HCT116 (cell line): Measurements from ENCODE around the gene TMEM212. TPM values are rescaled to one million over a fixed set of nuclear protein-coding genes. Genes with fewer than 3 reads are reported as not detected.
A peak's percentile ranks its signal among the peaks of the same experiment; 100 is the strongest.

Experiments
- ATAC-seq: fragments of 200-7000 bp; cut with Tn5 transposase; 2 replicates; pipeline ENCODE4 v1.9.1; 2020; ENCODE audit warnings: mild to moderate bottlenecking, moderate library complexity
- BruUV-seq: library from RNA; stranded (reverse); fragments of 400-500 nt; replicated peaks from 2 replicates; lab custom pipeline; 2021; lab: Mats Ljungman, UMichigan
- CTCF ChIA-PET: fragments of 300-600 bp; sonication (Branson Sonifier 250); formaldehyde crosslinking; loops from one replicate; lab custom pipeline; 2021; ENCODE audit warnings: antibody characterized with exemption; lab: Charles Lee
- POLR2A ChIA-PET: fragments of 300-600, 350-600 bp; sonication (Branson Sonifier 250); formaldehyde crosslinking; loops from one replicate; lab custom pipeline; 2021; ENCODE audit warnings: antibody characterized with exemption; lab: Charles Lee
- RAD21 ChIA-PET, 2 experiments: fragments of 300-600 bp; sonication (Branson Sonifier 250); formaldehyde crosslinking; loops; one replicate each; lab custom pipeline; 2023; ENCODE audit warnings: low total read pairs in 2 of 2; ENCODE audit not compliant: uncharacterized antibody in 2 of 2, unreplicated experiment in 2 of 2, low non-redundant PET in 1 of 2; lab: Charles Lee
- DNase-seq: peaks from one replicate; pipeline ENCODE4 v3.0.0-alpha.2; 2010; ENCODE audit warnings: low read depth, low spot score
- H2AFZ ChIP-seq: fragments of 200-600 bp; shearing (Covaris generic), sonication (generic); 2 replicates; pipeline ENCODE4 v1.6.1; 2017; ENCODE audit warnings: low read depth, mixed run types, mixed read lengths, antibody characterized with exemption, low read length; ENCODE audit not compliant: poor library complexity, severe bottlenecking
- H3K27ac ChIP-seq: 2 replicates; pipeline ENCODE4 v1.5.1; 2012; ENCODE audit warnings: low read depth, low read length
- H3K27me3 ChIP-seq: fragments of 200-600 bp; sonication (generic); 2 replicates; pipeline ENCODE4 v1.6.1; 2016; ENCODE audit warnings: mixed run types, low read length, mixed read lengths; ENCODE audit not compliant: insufficient read depth
- H3K36me3 ChIP-seq, 2 experiments: fragments of 200-500 bp in 1 of 2; fragments of 200-600 bp in 1 of 2; sonication (Bioruptor generic) in 1 of 2; sonication (generic) in 1 of 2; 2 replicates each; pipeline versions ENCODE4 v1.5.1 to v1.6.1; 2014 to 2016; ENCODE audit warnings: low read length in 2 of 2, inconsistent platforms in 1 of 2, mixed read lengths in 1 of 2, mixed run types in 1 of 2; ENCODE audit not compliant: insufficient read depth in 2 of 2, control insufficient read depth in 1 of 2
- H3K4me1 ChIP-seq, 2 experiments: fragments of 200-600 bp in 1 of 2; sonication (generic) in 1 of 2; 2 replicates each; pipeline versions ENCODE4 v1.5.1 to v1.6.1; 2012 to 2017; ENCODE audit warnings: low read length in 2 of 2, inconsistent platforms in 1 of 2, mild to moderate bottlenecking in 1 of 2, mixed read lengths in 1 of 2, mixed run types in 1 of 2, moderate library complexity in 1 of 2; ENCODE audit not compliant: insufficient read depth in 2 of 2, control insufficient read depth in 1 of 2
- H3K4me2 ChIP-seq: fragments of 200-600 bp; sonication (generic); 2 replicates; pipeline ENCODE4 v1.6.1; 2017; ENCODE audit warnings: mixed run types, low read length, mixed read lengths
- H3K4me3 ChIP-seq, 2 experiments: fragments of 200-600 bp in 1 of 2; sonication (generic) in 1 of 2; replicated peaks in 1 of 2; 2 replicates each; pipeline ENCODE4 v1.5.1; 2011 to 2016; ENCODE audit warnings: low read length in 2 of 2, control low read depth in 1 of 2, low read depth in 1 of 2, mild to moderate bottlenecking in 1 of 2, mixed read lengths in 1 of 2, mixed run types in 1 of 2
- H3K79me2 ChIP-seq: fragments of 200-600 bp; sonication (generic); 2 replicates; pipeline ENCODE4 v1.6.1; 2017; ENCODE audit warnings: mild to moderate bottlenecking, mixed run types, low read length, moderate library complexity, mixed read lengths; ENCODE audit not compliant: insufficient read depth
- H3K9ac ChIP-seq: fragments of 200-600 bp; sonication (generic); 2 replicates; pipeline ENCODE4 v1.6.1; 2016; ENCODE audit warnings: low read length, mixed read lengths
- H3K9me2 ChIP-seq: fragments of 200-600 bp; sonication (generic), shearing (Covaris generic); 2 replicates; pipeline ENCODE4 v1.6.1; 2017; ENCODE audit warnings: mixed run types, mild to moderate bottlenecking, moderate library complexity; ENCODE audit not compliant: insufficient read depth
- H3K9me3 ChIP-seq, 2 experiments: fragments of 200-500 bp in 1 of 2; fragments of 200-600 bp in 1 of 2; sonication (Bioruptor generic) in 1 of 2; sonication (generic) in 1 of 2; 2 replicates each; pipeline ENCODE4 v1.6.1; 2014 to 2017; ENCODE audit warnings: low read length in 2 of 2, mixed read lengths in 2 of 2, inconsistent platforms in 1 of 2, low read depth in 1 of 2, mild to moderate bottlenecking in 1 of 2, mixed run types in 1 of 2, moderate library complexity in 1 of 2; ENCODE audit not compliant: control insufficient read depth in 1 of 2, insufficient read depth in 1 of 2
- H4K20me1 ChIP-seq: fragments of 200-600 bp; sonication (generic), shearing (Covaris generic); 2 replicates; pipeline ENCODE4 v1.6.1; 2017; ENCODE audit warnings: mixed run types, mild to moderate bottlenecking, moderate library complexity; ENCODE audit not compliant: insufficient read depth
- CBX3 ChIP-seq: IDR thresholded peaks from 2 replicates; pipeline ENCODE4 v1.6.1; 2012; ENCODE audit warnings: low read depth
- CEBPB ChIP-seq: IDR thresholded peaks from 2 replicates; pipeline ENCODE4 v1.6.1; 2012; ENCODE audit warnings: low read depth
- EGR1 ChIP-seq: IDR thresholded peaks from 2 replicates; pipeline ENCODE4 v1.6.1; 2012; ENCODE audit warnings: low read depth
- ELF1 ChIP-seq: IDR thresholded peaks from 2 replicates; pipeline ENCODE4 v1.6.1; 2012; ENCODE audit warnings: low read depth, borderline replicate concordance
- EZH2phosphoT487 ChIP-seq: fragments of 200-600 bp; IDR thresholded peaks from 2 replicates; pipeline ENCODE4 v1.6.1; 2018; ENCODE audit warnings: antibody characterized with exemption, borderline replicate concordance
- FOSL1 ChIP-seq: IDR thresholded peaks from 2 replicates; pipeline ENCODE4 v1.6.1; 2012; ENCODE audit warnings: low read depth
- JUND ChIP-seq: IDR thresholded peaks from 2 replicates; pipeline ENCODE4 v1.6.1; 2012
- POLR2A ChIP-seq: IDR thresholded peaks from 2 replicates; pipeline ENCODE4 v1.7.0; 2011; ENCODE audit warnings: borderline replicate concordance; ENCODE audit not compliant: insufficient read depth, insufficient read length; ENCODE audit errors: extremely low read depth
- POLR2AphosphoS5 ChIP-seq: IDR thresholded peaks from 2 replicates; pipeline ENCODE4 v1.6.1; 2011; ENCODE audit warnings: mild to moderate bottlenecking, low read depth, low read length, moderate library complexity
- RAD21 ChIP-seq: IDR thresholded peaks from 2 replicates; pipeline ENCODE4 v1.6.1; 2012; ENCODE audit warnings: low read depth, mild to moderate bottlenecking
- SIN3A ChIP-seq: IDR thresholded peaks from 2 replicates; pipeline ENCODE4 v1.6.1; 2012; ENCODE audit warnings: low read depth
- SP1 ChIP-seq: IDR thresholded peaks from 2 replicates; pipeline ENCODE4 v1.6.1; 2012; ENCODE audit warnings: low read depth
- SRF ChIP-seq: IDR thresholded peaks from 2 replicates; pipeline ENCODE4 v1.6.1; 2012; ENCODE audit warnings: low read depth
- TCF7L2 ChIP-seq: IDR thresholded peaks from 2 replicates; pipeline ENCODE4 v1.7.0; 2011; ENCODE audit warnings: borderline replicate concordance, inconsistent platforms; ENCODE audit not compliant: insufficient read depth, insufficient read length; ENCODE audit errors: extremely low read depth
- YY1 ChIP-seq: IDR thresholded peaks from 2 replicates; pipeline ENCODE4 v1.6.1; 2011; ENCODE audit warnings: low read length, low read depth, moderate library complexity, mild to moderate bottlenecking; ENCODE audit not compliant: insufficient replicate concordance; ENCODE audit errors: extremely low read depth
- ZFX ChIP-seq: fragments of 450-650 bp; IDR thresholded peaks from 2 replicates; pipeline ENCODE4 v1.6.1; 2017
- ZNF274 ChIP-seq: fragments of 200-500 bp; sonication (Bioruptor generic); IDR thresholded peaks from 2 replicates; pipeline ENCODE4 v1.6.1; 2014; ENCODE audit warnings: mild to moderate bottlenecking, low read depth, low read length, inconsistent platforms
- intact Hi-C: fragments of 100-400 bp; cut with micrococcal nuclease; formaldehyde crosslinking; loops from 2 replicates; pipeline ENCODE4 v1.10.0; 2022
- total RNA-seq: library from RNA; stranded (reverse); gene quantifications from one replicate; pipeline ENCODE4 v1.2.1, GENCODE V29; 2021; ENCODE audit not compliant: unreplicated experiment
- TF ChIP-seq, protein P1 (sequence below): IDR thresholded peaks from 2 replicates; pipeline ENCODE4 v1.6.1; 2012; ENCODE audit warnings: low read depth
- TF ChIP-seq, protein P2 (sequence below): IDR thresholded peaks from 2 replicates; pipeline ENCODE4 v1.6.1; 2011; ENCODE audit warnings: mild to moderate bottlenecking, low read length, moderate library complexity; ENCODE audit not compliant: insufficient replicate concordance; ENCODE audit errors: extremely low read depth
- TF ChIP-seq, protein P3 (sequence below): IDR thresholded peaks from 2 replicates; pipeline ENCODE4 v1.6.1; 2012
- TF ChIP-seq, protein P4 (sequence below), 3 experiments: fragments of 200-600 bp in 1 of 3; sonication (generic) in 1 of 3; IDR thresholded peaks in 2 of 3; conservative IDR thresholded peaks in 1 of 3; 2 replicates each; pipeline ENCODE4 v1.5.1; 2012 to 2017; ENCODE audit warnings: low read depth in 2 of 3, low read length in 2 of 3, antibody characterized with exemption in 1 of 3, borderline replicate concordance in 1 of 3, control low read depth in 1 of 3, mild to moderate bottlenecking in 1 of 3, mixed read lengths in 1 of 3, mixed run types in 1 of 3, moderate library complexity in 1 of 3; ENCODE audit not compliant: insufficient read depth in 1 of 3

The TMEM212 gene
- total RNA-seq, 1 experiment from 2014 or later, result not detected

DNA sequence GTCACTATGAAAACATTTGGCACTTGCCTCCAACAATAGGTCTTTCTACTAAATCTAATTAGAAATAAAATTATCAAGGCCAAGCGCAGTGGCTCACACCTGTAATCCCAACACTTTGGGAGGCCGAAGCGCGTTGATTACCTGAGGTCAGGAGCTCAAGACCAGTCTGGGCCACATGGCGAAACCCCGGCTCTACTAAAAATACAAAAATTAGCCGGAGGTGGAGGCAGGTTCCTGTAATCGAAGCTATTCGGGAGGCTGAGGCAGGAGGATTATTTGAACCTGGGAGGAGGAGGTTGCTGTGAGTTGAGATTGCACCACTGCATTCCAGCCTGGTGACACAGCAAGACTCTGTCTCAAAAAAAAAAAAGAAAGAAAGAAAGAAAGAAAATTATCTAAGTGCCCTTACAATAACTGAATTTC is 31.2 kb upstream of the TMEM212 start:
- intact Hi-C loops, result loop anchor here (10.0 kb wide), 1 partner anchor 63 kb away; no protein-coding TSS in a partner anchor
- ATAC-seq (no peak), DNase-seq (no peak)
- Histone ChIP-seq H4K20me1 (no peaks in the 10 kb centered on the region), H3K79me2 (no peaks in the 10 kb centered on the region), H3K36me3 (no peaks in the 10 kb centered on the region), H3K4me2 (no peak overlapping the region), H3K4me3 (no peak overlapping the region), H3K27ac (no peak overlapping the region), H3K4me1 (peaks cover 8 to 41% of the 10 kb centered on the region in 2 experiments; a peak in 3 of 4 replicates), H3K9me2 (no peaks in the 10 kb centered on the region), H3K9me3 (no peaks in the 10 kb centered on the region), H3K27me3 (no peaks in the 10 kb centered on the region), H2AFZ (peak overlapping the region; percentile 91), H3K9ac (no peak overlapping the region)
- BruUV-seq, result no TSS peak
- RAD21 ChIA-PET, result interaction anchor here in 1 of 2 experiments (0.7 kb wide), 1 partner anchor 24 kb away, joined by 4 read pairs; no protein-coding TSS in a partner anchor
- CTCF ChIA-PET, result interaction anchor here (2.0 kb wide), 1 partner anchor 40 kb away, joined by 4 read pairs; no protein-coding TSS in a partner anchor
- POLR2A ChIA-PET, result no interaction called here
- TF ChIP-seq CBX3, result no peak
- no peak for TF ChIP-seq POLR2A
- no peak for TF ChIP-seq SIN3A
- TF ChIP-seq, protein P1, sequence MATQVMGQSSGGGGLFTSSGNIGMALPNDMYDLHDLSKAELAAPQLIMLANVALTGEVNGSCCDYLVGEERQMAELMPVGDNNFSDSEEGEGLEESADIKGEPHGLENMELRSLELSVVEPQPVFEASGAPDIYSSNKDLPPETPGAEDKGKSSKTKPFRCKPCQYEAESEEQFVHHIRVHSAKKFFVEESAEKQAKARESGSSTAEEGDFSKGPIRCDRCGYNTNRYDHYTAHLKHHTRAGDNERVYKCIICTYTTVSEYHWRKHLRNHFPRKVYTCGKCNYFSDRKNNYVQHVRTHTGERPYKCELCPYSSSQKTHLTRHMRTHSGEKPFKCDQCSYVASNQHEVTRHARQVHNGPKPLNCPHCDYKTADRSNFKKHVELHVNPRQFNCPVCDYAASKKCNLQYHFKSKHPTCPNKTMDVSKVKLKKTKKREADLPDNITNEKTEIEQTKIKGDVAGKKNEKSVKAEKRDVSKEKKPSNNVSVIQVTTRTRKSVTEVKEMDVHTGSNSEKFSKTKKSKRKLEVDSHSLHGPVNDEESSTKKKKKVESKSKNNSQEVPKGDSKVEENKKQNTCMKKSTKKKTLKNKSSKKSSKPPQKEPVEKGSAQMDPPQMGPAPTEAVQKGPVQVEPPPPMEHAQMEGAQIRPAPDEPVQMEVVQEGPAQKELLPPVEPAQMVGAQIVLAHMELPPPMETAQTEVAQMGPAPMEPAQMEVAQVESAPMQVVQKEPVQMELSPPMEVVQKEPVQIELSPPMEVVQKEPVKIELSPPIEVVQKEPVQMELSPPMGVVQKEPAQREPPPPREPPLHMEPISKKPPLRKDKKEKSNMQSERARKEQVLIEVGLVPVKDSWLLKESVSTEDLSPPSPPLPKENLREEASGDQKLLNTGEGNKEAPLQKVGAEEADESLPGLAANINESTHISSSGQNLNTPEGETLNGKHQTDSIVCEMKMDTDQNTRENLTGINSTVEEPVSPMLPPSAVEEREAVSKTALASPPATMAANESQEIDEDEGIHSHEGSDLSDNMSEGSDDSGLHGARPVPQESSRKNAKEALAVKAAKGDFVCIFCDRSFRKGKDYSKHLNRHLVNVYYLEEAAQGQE, result no peak
- no peak for TF ChIP-seq ELF1
- TF ChIP-seq, protein P2, sequence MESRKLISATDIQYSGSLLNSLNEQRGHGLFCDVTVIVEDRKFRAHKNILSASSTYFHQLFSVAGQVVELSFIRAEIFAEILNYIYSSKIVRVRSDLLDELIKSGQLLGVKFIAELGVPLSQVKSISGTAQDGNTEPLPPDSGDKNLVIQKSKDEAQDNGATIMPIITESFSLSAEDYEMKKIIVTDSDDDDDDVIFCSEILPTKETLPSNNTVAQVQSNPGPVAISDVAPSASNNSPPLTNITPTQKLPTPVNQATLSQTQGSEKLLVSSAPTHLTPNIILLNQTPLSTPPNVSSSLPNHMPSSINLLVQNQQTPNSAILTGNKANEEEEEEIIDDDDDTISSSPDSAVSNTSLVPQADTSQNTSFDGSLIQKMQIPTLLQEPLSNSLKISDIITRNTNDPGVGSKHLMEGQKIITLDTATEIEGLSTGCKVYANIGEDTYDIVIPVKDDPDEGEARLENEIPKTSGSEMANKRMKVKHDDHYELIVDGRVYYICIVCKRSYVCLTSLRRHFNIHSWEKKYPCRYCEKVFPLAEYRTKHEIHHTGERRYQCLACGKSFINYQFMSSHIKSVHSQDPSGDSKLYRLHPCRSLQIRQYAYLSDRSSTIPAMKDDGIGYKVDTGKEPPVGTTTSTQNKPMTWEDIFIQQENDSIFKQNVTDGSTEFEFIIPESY, result no peak
- no peak for TF ChIP-seq YY1
- TF ChIP-seq, protein P3, sequence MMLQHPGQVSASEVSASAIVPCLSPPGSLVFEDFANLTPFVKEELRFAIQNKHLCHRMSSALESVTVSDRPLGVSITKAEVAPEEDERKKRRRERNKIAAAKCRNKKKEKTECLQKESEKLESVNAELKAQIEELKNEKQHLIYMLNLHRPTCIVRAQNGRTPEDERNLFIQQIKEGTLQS, result no peak
- no peak for TF ChIP-seq POLR2AphosphoS5
- TF ChIP-seq, protein P4, sequence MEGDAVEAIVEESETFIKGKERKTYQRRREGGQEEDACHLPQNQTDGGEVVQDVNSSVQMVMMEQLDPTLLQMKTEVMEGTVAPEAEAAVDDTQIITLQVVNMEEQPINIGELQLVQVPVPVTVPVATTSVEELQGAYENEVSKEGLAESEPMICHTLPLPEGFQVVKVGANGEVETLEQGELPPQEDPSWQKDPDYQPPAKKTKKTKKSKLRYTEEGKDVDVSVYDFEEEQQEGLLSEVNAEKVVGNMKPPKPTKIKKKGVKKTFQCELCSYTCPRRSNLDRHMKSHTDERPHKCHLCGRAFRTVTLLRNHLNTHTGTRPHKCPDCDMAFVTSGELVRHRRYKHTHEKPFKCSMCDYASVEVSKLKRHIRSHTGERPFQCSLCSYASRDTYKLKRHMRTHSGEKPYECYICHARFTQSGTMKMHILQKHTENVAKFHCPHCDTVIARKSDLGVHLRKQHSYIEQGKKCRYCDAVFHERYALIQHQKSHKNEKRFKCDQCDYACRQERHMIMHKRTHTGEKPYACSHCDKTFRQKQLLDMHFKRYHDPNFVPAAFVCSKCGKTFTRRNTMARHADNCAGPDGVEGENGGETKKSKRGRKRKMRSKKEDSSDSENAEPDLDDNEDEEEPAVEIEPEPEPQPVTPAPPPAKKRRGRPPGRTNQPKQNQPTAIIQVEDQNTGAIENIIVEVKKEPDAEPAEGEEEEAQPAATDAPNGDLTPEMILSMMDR (IDR thresholded peaks at IDR 0.05 in 2 of 3, conservative IDR thresholded peaks at IDR 0.05 in 1 of 3; ENCODE audit: borderline replicate concordance in 1 of 3, insufficient read depth in 1 of 3, low read depth in 2 of 3, low read length in 2 of 3), result no peak
- no peak for TF ChIP-seq FOSL1
- no peak for TF ChIP-seq TCF7L2
- no peak for TF ChIP-seq EZH2phosphoT487
- no peak for TF ChIP-seq EGR1
- peak; percentile 83 for TF ChIP-seq CEBPB
- 0 out of 2 replicates have a peak, but pooled peaks have one; percentile 13 for TF ChIP-seq SP1
- no peak for TF ChIP-seq ZFX
- no peak for TF ChIP-seq SRF
- no peak for TF ChIP-seq ZNF274
- 0 out of 2 replicates have a peak, but pooled peaks have one; percentile 18 for TF ChIP-seq JUND
- no peak for TF ChIP-seq RAD21
